Measurements from ENCODE around the gene KATNAL1.
"Not testable (repeated sequence)": the region's sequence is repeated elsewhere in the genome, so short reads cannot be mapped to it uniquely, and the experiment has no call there.

The KATNAL1 gene

GRCh38 chr13:30290812-30291436 lies 16.4 kb downstream of the KATNAL1 start:
- DNase-seq = no peak

GRCh38 chr13:30289533-30289932 lies 17.8 kb downstream of the KATNAL1 start:
- no peak for DNase-seq

- not testable (repeated sequence) for DNase-seq
Measured at GRCh38 chr13:30286059-30286458, 21.3 kb downstream of the KATNAL1 start.

- no peak for DNase-seq
Measured at GRCh38 chr13:30276178-30276577, 31.2 kb downstream of the KATNAL1 start.

DNA sequence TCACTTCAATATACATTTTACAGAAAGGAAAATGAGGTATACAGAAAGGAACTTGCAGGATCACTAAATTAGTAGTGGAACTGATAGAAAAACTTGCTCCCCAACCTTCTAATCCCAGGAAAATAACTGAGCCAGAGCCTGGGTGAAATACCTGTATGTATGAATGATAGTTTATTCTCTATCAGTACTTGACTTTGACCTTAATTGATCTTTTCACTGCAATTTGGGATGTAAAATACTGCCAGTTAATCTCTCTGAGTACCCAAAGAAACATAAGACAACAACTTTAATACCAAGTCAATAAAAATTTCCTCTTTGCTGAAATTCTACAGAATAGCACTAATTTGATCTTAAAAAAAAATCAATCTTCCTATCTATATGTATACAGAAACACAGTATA lies 33.3 kb downstream of the KATNAL1 start:
- DNase-seq = no peak

DNA sequence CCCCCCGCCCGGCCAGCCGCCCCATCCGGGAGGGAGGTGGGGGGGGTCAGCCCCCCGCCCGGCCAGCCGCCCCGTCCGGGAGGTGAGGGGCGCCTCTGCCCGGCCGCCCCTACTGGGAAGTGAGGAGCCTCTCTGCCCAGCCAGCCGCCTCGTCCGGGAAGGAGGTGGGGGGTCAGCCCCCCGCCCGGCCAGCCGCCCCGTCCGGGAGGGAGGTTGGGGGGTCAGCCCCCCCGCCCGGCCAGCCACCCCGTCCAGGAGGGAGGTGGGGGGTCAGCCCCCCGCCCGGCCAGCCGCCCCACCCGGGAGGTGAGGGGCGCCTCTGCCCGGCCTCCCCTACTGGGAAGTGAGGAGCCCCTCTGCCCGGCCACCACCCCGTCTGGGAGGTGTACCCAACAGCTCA lies 37.3 kb downstream of the KATNAL1 start:
- DNase-seq = not testable (repeated sequence)

GRCh38 chr13:30268673-30269072 lies 38.7 kb downstream of the KATNAL1 start:
- no peak for DNase-seq

GRCh38 chr13:30266756-30267155 lies 40.6 kb downstream of the KATNAL1 start:
- DNase-seq = no peak

DNA sequence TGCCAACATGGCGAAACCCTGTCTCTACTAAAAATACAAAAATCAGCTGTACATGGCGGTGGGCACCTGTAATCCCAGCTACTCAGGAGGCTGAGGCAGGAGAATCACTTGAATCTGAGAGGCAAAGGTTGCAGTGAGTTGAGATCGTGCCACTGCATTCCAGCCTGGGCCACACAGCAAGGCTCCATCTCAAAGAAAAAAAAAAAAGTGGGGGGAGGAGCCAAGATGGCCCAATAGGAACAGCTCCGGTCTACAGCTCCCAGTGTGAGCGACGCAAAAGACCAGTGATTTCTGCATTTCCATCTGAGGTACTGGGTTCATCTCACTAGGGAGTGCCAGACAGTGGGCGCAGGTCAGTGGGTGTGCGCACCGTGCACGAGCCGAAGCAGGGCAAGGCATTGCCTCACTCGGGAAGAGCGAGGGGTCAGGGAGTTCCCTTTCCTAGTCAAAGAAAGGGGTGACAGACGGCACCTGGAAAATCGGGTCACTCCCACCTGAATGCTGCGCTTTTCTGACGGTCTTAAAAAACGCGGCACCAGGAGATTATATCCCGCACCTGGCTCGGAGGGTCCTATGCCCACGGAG lies 48.1 kb downstream of the KATNAL1 start:
- DNase-seq = not testable (repeated sequence)

DNA sequence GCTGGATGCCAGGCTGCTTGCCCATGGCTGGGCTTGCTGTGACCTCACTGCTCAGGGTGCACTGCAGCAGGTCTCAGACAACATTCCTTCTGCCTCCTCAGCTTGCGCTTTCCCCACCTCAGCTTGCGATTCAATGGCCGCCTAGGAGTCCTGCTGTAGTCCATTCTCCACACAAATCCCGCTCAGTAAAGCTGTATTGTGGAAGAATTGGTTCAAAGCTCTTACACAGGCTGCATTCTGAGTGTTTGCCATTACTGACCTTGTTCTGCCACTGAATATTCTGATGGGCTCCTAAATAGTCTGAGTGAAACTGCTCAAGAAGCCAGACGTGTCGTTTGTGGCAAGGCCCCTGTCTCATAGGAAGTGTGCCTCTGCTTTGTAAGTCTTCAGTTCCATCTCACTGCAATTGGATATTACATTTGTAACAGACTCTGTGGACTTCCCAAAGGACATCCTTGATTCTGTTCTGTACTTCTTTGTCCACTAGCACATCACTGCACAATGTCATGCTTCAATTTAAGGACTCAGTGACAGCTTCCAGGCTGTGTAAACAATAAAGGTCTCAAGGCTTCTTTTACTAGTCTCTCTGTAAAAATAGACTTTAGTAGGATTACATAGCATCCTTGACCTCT lies 49.8 kb downstream of the KATNAL1 start:
- no peak for DNase-seq

GRCh38 chr13:30256713-30257467 lies 50.5 kb downstream of the KATNAL1 start:
- DNase-seq = no peak

DNA sequence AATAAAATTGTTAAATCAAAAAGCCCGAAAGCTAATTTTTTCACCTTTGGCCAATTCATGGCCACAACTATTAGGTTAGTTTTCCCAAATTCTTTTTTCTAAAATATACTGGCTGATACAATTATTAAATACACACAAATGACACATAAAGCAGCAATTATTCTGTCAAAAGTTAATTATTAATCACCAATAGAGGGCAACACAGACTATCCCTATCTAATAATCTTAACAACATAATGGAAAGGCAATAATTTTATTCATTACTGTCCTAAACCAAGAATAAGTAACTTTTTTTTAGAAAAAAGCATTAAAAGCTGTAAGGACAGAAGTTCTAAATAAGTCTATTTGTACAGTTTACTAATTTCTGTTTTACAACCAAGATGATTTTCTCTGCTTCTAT lies 51.7 kb downstream of the KATNAL1 start:
- DNase-seq = no peak

DNA sequence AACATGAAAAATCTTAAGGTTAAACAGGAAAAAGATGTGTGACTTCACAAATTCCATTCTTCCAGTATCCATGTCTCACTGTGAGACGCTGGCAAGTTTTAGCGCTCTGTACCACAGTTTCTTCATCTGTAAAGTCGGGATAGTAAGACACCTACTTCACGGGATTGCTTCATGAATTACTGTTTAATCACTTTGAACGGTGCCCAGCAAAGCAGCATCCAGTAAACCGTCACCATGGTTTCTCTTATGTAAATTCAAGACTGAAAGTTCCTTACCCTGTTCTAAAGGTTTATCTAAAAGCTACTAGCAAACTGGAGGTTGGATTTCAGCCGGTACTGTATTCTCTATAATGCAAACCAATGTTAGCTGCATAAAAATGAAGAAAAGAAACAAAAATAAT lies 53.5 kb downstream of the KATNAL1 start:
- DNase-seq = no peak

- no peak for DNase-seq
Measured at GRCh38 chr13:30247406-30247805, 59.9 kb downstream of the KATNAL1 start.

- no peak for DNase-seq
Measured at GRCh38 chr13:30241532-30241931, 65.8 kb downstream of the KATNAL1 start.

- no peak for DNase-seq
Measured at GRCh38 chr13:30240608-30241007, 66.7 kb downstream of the KATNAL1 start.

GRCh38 chr13:30235216-30235615 lies 72.1 kb downstream of the KATNAL1 start:
- no peak for DNase-seq

- no peak for DNase-seq
Measured at GRCh38 chr13:30234619-30235162, 72.7 kb downstream of the KATNAL1 start.

GRCh38 chr13:30224732-30225131 lies 82.6 kb downstream of the KATNAL1 start:
- DNase-seq = no peak

DNA sequence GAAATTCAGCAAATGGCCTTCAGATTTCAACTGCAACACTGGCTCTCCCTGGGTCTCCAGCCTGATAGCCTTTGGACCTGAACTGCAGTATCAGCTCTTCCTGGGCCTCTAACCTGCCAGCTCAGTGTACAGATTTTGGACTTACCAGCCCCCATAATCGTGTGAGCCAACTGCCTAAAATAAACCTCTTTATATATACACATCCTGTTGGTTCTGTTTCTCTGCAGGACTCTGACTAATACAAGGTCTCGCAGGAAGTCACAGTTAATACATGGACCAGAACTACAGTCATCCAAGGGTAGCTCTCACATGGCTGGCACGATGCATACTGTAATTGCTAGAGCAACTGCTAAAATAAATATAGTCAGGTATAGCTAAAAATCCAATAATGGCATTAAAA lies 85.1 kb downstream of the KATNAL1 start:
- no peak for DNase-seq

DNA sequence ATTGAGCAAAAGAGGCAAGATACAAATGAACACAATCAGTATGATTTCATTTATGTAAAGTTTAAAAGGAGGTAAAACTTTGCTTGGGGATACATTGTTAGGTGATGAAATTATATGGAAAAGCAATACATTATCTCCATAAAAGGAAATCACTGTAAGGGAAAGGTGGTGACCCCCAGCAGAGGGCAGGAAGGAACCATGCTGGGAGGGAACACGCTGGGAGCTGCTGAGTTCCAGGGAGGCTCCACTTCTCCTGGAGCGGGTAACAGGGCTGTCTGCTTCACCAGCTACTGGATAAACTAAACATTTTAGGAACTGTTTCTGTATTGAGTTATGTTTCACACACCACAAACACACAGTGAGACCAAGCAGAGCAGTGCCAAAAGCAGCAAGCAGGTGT lies 91.2 kb downstream of the KATNAL1 start:
- DNase-seq = no peak

GRCh38 chr13:30212256-30212655 lies 95.1 kb downstream of the KATNAL1 start:
- DNase-seq = no peak

DNA sequence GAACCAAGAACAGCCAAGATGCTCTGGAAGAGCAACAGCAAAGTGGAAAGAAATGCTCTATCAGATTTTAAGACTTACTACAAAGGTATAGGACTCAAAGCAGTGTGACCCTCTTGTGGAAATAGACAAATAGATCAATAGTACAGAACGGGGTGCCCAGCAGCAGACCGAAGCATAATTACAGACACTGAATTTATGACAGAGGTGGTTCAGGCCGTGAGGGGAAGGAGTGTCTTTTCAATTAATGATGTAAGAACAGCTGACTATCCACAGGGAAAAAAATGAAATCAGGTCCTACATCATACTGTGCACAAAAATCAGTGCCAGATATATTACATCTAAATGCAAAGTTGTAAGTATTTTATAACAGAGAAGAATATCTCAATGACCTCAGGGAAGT lies 95.6 kb downstream of the KATNAL1 start:
- no peak for DNase-seq

- no peak for DNase-seq
Measured at GRCh38 chr13:30204564-30204963, 102.8 kb downstream of the KATNAL1 start.
